Karpas-422 (cell line): ENCODE measurements around the gene MRAP2. TPM values are rescaled to one million over a fixed set of nuclear protein-coding genes. Genes with fewer than 3 reads are reported as not detected.

Source experiments
- DNase-seq: peaks from one replicate; pipeline ENCODE4 v3.0.0-alpha.2; 2015
- H2AFZ ChIP-seq: fragments of 200-600 bp; sonication (generic); 2 replicates; pipeline ENCODE4 v1.6.1; 2014; ENCODE audit warnings: antibody characterized with exemption, low read length, mixed read lengths
- H3K27ac ChIP-seq: fragments of 200-600 bp; sonication (generic); 2 replicates; pipeline ENCODE4 v1.5.1; 2014; ENCODE audit warnings: mild to moderate bottlenecking, low read length, moderate library complexity
- H3K27me3 ChIP-seq: fragments of 200-600 bp; sonication (generic); 2 replicates; pipeline ENCODE4 v1.6.1; 2014; ENCODE audit warnings: low read length, mixed read lengths
- H3K36me3 ChIP-seq: fragments of 200-600 bp; sonication (generic); 2 replicates; pipeline ENCODE4 v1.6.1; 2014; ENCODE audit warnings: low read length, mixed read lengths; ENCODE audit not compliant: insufficient read depth
- H3K4me1 ChIP-seq: fragments of 200-600 bp; sonication (generic); 2 replicates; pipeline ENCODE4 v1.6.1; 2014; ENCODE audit warnings: mild to moderate bottlenecking, low read length, mixed read lengths
- H3K4me2 ChIP-seq: fragments of 200-600 bp; sonication (generic); 2 replicates; pipeline ENCODE4 v1.6.1; 2014; ENCODE audit warnings: low read length, low read depth, mild to moderate bottlenecking; ENCODE audit not compliant: poor library complexity, severe bottlenecking
- H3K4me3 ChIP-seq: fragments of 200-600 bp; sonication (generic); 2 replicates; pipeline ENCODE4 v1.5.1; 2014; ENCODE audit warnings: mild to moderate bottlenecking, antibody characterized with exemption, low read length, mixed read lengths
- H3K79me2 ChIP-seq: fragments of 200-600 bp; sonication (generic); 2 replicates; pipeline ENCODE4 v1.6.1; 2014; ENCODE audit warnings: mild to moderate bottlenecking, low read length, mixed read lengths
- H3K9ac ChIP-seq: fragments of 200-600 bp; sonication (generic); 2 replicates; pipeline ENCODE4 v1.6.0; 2014; ENCODE audit warnings: low read length
- H3K9me2 ChIP-seq: fragments of 200-600 bp; sonication (generic), shearing (Covaris generic); replicated peaks from 2 replicates; pipeline ENCODE4 v1.6.0; 2014; ENCODE audit warnings: mild to moderate bottlenecking, low read length, moderate library complexity; ENCODE audit not compliant: insufficient read depth
- H3K9me3 ChIP-seq: fragments of 300-700, 200-600 bp; sonication (generic); 2 replicates; pipeline ENCODE4 v1.6.1; 2014; ENCODE audit warnings: low read length, mixed read lengths
- H4K20me1 ChIP-seq: fragments of 200-600 bp; sonication (generic); 2 replicates; pipeline ENCODE4 v1.6.1; 2014; ENCODE audit warnings: mild to moderate bottlenecking, antibody characterized with exemption, low read length, low read depth; ENCODE audit not compliant: insufficient read depth
- total RNA-seq: library from RNA; depleted of rRNA; stranded (reverse); fragments of >200 nt; shearing (Covaris generic); gene quantifications from 2 replicates; pipeline ENCODE4 v1.2.3, GENCODE V29; 2014; ENCODE audit warnings: low replicate concordance; rRNA removed

MRAP2 gene
- not detected in 2 replicates for total RNA-seq

- DNase-seq = no peak
- Histone ChIP-seq H3K4me3 (no peak within 1 kb of the TSS), H2AFZ (no peak within 1 kb of the TSS), H3K27me3 (no peaks in the 10 kb centered on the region), H4K20me1 (no peaks in the 10 kb centered on the region), H3K79me2 (no peaks in the 10 kb centered on the region), H3K4me1 (peaks cover 1% of the 10 kb centered on the region; the same call in 1 of the 2 replicates), H3K36me3 (no peaks in the 10 kb centered on the region), H3K27ac (no peak within 1 kb of the TSS), H3K4me2 (no peak within 1 kb of the TSS), H3K9me3 (no peaks in the 10 kb centered on the region), H3K9me2 (no peaks in the 10 kb centered on the region), H3K9ac (no peak within 1 kb of the TSS)
These were observed at the start of gene MRAP2 for GRCh38 chr6:84033523-84034451. TSS of gene MRAP2 (plus strand) at chr6:84033772. CDS start at chr6:84055319, 21,547 bp downstream.

GRCh38 chr6:83984411-83984810, 49.2 kb upstream of the MRAP2 start:
- no peak for DNase-seq
- Histone ChIP-seq H2AFZ (no peak overlapping the region), H3K4me2 (no peak overlapping the region), H3K79me2 (no peaks in the 10 kb centered on the region), H3K4me3 (no peak overlapping the region), H3K36me3 (peaks cover 10% of the 10 kb centered on the region; the same call in 1 of the 2 replicates), H3K9me3 (no peaks in the 10 kb centered on the region), H3K27ac (no peak overlapping the region), H3K4me1 (no peaks in the 10 kb centered on the region), H3K9ac (no peak overlapping the region), H4K20me1 (no peaks in the 10 kb centered on the region), H3K9me2 (no peaks in the 10 kb centered on the region), H3K27me3 (no peaks in the 10 kb centered on the region)

- H3K9me3 ChIP-seq = no peaks in the 10 kb centered on the region
- H3K4me3 ChIP-seq = no peak overlapping the region
- DNase-seq = no peak
- no peak overlapping the region for H3K27ac ChIP-seq
- peaks cover 10% of the 10 kb centered on the region; the same call in 1 of the 2 replicates for H3K36me3 ChIP-seq
- H4K20me1 ChIP-seq = no peaks in the 10 kb centered on the region
- H3K9ac ChIP-seq = no peak overlapping the region
- no peaks in the 10 kb centered on the region for H3K4me1 ChIP-seq
- H3K9me2 ChIP-seq = no peaks in the 10 kb centered on the region
- H3K4me2 ChIP-seq = no peak overlapping the region
- no peaks in the 10 kb centered on the region for H3K27me3 ChIP-seq
- H3K79me2 ChIP-seq = no peaks in the 10 kb centered on the region
- H2AFZ ChIP-seq = no peak overlapping the region
These were observed 48.3 kb upstream of the MRAP2 start for GRCh38 chr6:83985308-83985713.

- H3K27ac ChIP-seq = no peak overlapping the region
- no peak overlapping the region for H3K4me3 ChIP-seq
- no peak for DNase-seq
- H3K27me3 ChIP-seq = no peaks in the 10 kb centered on the region
- no peak overlapping the region for H3K9ac ChIP-seq
- no peaks in the 10 kb centered on the region for H3K9me3 ChIP-seq
- H3K4me1 ChIP-seq = no peaks in the 10 kb centered on the region
- no peaks in the 10 kb centered on the region for H3K9me2 ChIP-seq
- H3K4me2 ChIP-seq = no peak overlapping the region
- no peak overlapping the region for H2AFZ ChIP-seq
- H3K36me3 ChIP-seq = peaks cover 10% of the 10 kb centered on the region; the same call in 1 of the 2 replicates
- H3K79me2 ChIP-seq = no peaks in the 10 kb centered on the region
- no peaks in the 10 kb centered on the region for H4K20me1 ChIP-seq
These were observed 47.9 kb upstream of the MRAP2 start for GRCh38 chr6:83985715-83986114.

GRCh38 chr6:83998021-83998584, 35.5 kb upstream of the MRAP2 start:
- no peak overlapping the region for H3K27ac ChIP-seq
- H3K4me1 ChIP-seq = no peaks in the 10 kb centered on the region
- H3K36me3 ChIP-seq = peaks cover 10% of the 10 kb centered on the region; the same call in 1 of the 2 replicates
- DNase-seq = no peak
- H3K9me3 ChIP-seq = no peaks in the 10 kb centered on the region
- no peak overlapping the region for H3K9ac ChIP-seq
- H2AFZ ChIP-seq = no peak overlapping the region
- H3K4me2 ChIP-seq = no peak overlapping the region
- no peak overlapping the region for H3K4me3 ChIP-seq
- no peaks in the 10 kb centered on the region for H3K9me2 ChIP-seq
- no peaks in the 10 kb centered on the region for H4K20me1 ChIP-seq
- H3K27me3 ChIP-seq = no peaks in the 10 kb centered on the region
- no peaks in the 10 kb centered on the region for H3K79me2 ChIP-seq

DNA sequence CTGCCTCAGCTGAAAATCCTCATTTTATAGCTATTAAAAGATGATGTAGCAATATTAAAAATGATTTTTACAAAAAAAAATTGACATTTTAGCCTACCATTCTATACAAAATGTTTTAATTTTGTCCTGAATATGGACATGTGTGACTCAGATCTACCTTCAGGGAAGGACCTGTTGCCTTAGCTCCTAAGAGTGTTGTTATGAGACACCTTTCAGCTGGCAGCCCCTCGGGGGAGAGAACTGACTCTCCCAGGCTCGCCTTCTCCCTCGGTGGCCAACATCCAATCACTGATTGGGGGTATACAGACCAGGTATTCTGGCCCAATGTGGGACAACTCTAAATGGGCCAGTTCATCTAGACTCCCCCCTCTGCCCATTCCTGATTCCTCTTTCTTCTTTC, 32.5 kb upstream of the MRAP2 start:
- Histone ChIP-seq H3K79me2 (no peaks in the 10 kb centered on the region), H3K4me1 (no peaks in the 10 kb centered on the region), H3K9me3 (no peaks in the 10 kb centered on the region), H4K20me1 (no peaks in the 10 kb centered on the region), H3K27ac (no peak overlapping the region), H3K9me2 (no peaks in the 10 kb centered on the region), H3K27me3 (no peaks in the 10 kb centered on the region), H3K4me2 (no peak overlapping the region), H3K9ac (no peak overlapping the region), H2AFZ (no peak overlapping the region), H3K4me3 (no peak overlapping the region), H3K36me3 (no peaks in the 10 kb centered on the region)
- no peak for DNase-seq

DNA sequence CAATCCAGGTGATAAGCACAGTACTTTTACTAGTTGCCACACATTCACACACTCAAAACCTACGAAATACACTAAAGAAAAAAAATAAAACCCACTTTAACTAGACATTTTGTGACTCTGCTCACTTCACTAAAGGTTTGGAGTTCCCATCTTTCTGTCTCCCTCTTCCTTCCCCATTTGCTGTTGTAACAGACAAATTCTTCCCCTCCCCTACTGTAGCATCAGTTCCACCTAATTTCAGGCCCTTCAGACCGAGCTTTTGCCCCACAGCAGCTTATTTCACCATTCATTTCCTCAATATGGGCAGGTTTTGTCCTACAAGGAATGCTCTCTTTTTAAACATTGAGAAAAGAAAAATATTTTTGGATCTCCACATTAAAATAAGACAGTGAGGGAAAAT, 31.3 kb upstream of the MRAP2 start:
- Histone ChIP-seq H3K27ac (no peak overlapping the region), H3K4me2 (no peak overlapping the region), H3K9me2 (no peaks in the 10 kb centered on the region), H3K27me3 (no peaks in the 10 kb centered on the region), H3K9me3 (no peaks in the 10 kb centered on the region), H3K4me1 (no peaks in the 10 kb centered on the region), H4K20me1 (no peaks in the 10 kb centered on the region), H3K36me3 (no peaks in the 10 kb centered on the region), H3K4me3 (no peak overlapping the region), H3K79me2 (no peaks in the 10 kb centered on the region), H2AFZ (no peak overlapping the region), H3K9ac (no peak overlapping the region)
- no peak for DNase-seq

GRCh38 chr6:84003131-84003530, 30.4 kb upstream of the MRAP2 start:
- Histone ChIP-seq H3K4me1 (no peaks in the 10 kb centered on the region), H2AFZ (no peak overlapping the region), H3K27me3 (no peaks in the 10 kb centered on the region), H3K27ac (no peak overlapping the region), H3K4me3 (no peak overlapping the region), H3K36me3 (no peaks in the 10 kb centered on the region), H3K9me2 (no peaks in the 10 kb centered on the region), H3K9me3 (no peaks in the 10 kb centered on the region), H4K20me1 (no peaks in the 10 kb centered on the region), H3K4me2 (no peak overlapping the region), H3K9ac (no peak overlapping the region), H3K79me2 (no peaks in the 10 kb centered on the region)
- no peak for DNase-seq
